ENCODE data around the gene HSF2BP.

Gene HSF2BP

GRCh38 chr21:43648171-43648570 is 11.1 kb downstream of the HSF2BP start:
- no peak for FAIRE-seq

DNA sequence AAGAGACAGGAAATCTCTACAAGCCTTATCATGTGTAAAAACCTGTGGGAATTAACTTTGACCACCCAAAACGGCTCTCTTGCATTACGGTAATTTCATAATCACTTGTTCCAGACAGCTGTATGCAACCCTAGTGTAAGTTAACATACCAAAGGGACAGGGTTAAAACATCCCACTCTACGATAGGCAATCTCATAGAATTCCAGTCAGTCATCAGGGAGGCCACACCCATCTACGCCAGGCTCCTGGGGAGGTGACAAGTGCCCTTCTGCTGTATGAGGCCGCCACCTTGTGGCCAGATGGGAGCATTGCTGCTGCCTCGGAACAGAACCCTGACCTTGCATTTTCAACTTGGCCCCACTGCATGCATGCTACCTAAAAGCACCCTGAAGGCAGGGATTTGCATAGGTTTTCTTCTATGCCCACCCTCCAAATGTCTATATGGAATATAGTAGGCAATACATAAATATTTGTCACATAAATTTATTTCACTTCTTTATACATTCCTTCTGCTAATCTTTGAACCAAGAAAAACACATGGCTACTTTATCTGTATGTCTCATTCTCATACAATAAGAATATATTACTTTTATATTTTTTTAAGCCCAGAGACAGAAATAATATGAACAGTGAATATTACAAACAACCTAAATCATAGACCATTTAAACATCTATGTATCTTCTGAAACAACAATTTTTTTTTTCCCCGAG is 12.6 kb downstream of the HSF2BP start:
- FAIRE-seq: peak; percentile 72

GRCh38 chr21:43645976-43646375 is 13.3 kb downstream of the HSF2BP start:
- FAIRE-seq: no peak

GRCh38 chr21:43645136-43645891 is 14.0 kb downstream of the HSF2BP start:
- FAIRE-seq: peak; percentile 74

DNA sequence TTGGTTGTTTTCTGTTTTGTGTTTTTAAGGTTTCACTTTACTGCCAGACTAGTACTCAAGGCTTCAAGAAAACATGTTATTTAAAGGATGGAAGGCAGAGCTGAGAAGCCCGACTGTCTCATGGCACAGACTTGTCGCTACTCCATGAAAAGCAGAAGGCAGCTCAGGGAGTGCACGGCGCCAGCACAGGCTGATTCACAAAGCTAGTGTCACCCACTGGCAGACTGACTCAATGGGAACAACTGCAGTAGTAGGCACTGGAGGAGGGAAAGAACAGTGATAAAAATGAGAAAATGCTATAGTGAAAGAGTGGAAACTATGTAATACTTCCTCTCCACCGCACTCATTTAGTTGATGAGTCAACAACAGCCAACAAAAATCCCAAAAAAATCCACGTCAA is 14.7 kb downstream of the HSF2BP start:
- FAIRE-seq: no peak

- FAIRE-seq: no peak
Measured at GRCh38 chr21:43644071-43644470, 15.2 kb downstream of the HSF2BP start.

GRCh38 chr21:43643193-43643592 is 16.1 kb downstream of the HSF2BP start:
- FAIRE-seq: no peak

GRCh38 chr21:43640400-43640799 is 18.9 kb downstream of the HSF2BP start:
- no peak for FAIRE-seq

DNA sequence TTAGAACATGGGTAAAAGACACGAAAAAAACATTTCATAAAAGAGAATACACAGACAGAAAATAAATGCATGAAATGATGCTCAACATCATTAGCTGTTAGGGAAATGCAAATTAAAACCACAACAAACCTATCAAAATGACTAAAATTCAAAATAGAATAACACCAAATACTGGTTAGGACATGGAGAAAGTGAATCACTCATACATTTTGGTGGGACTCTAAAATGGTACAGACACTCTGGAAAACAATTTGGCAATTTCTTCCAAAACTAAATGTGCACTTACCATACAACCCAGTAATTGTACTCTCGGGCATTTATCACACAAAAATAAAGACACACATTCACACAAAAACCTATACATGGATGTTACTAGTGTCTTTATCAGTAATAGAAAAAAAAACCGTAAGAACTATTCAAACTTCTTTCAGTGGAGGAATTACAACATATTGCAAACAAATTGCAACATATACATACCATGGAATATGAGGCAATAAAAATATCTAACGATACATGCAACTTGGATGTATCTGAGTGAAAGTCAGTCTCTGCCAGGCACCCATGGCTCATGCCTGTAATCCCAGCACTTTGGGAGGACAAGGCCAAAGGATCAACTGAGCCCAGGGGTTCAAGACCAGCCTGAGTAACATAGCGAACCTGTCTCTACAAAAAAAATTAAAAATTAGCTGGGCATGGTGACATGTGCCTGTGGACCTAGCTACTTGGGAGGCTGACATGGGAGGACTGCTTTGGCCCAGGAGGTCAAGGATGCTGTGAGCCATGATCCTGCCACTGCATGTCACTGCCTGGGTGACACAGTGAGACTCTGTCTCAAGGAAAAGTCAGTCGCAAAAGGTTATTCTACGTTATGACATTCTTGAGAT is 19.6 kb downstream of the HSF2BP start:
- FAIRE-seq: no peak

GRCh38 chr21:43637530-43638158 is 21.6 kb downstream of the HSF2BP start:
- FAIRE-seq: no peak

GRCh38 chr21:43635436-43635835 is 23.9 kb downstream of the HSF2BP start:
- no peak for FAIRE-seq

- no peak for FAIRE-seq
Measured at GRCh38 chr21:43634618-43635017, 24.7 kb downstream of the HSF2BP start.

DNA sequence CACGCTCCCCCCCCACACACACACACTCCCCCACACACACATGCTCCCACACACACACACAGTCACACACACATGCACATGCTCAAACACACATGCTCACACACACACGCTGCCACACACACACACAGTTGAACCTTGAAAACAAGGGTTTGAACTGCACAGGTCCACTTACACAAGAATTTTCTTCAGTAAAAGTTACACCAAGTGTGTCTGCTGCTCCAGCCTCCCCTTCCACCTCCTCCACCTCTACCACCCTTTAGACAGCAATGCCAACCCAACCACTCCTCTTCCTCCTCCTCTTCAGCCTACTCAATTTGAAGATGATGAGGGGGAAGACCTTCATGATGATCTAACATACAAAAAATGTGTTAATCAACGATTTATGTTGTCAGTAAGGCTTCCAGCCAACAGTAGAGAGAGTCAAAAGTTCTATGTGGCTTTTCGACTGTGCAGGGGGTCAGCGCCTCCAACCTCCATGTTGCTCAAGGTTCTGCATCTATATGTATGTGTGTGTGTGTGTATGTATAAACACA is 26.8 kb downstream of the HSF2BP start:
- no peak for FAIRE-seq

GRCh38 chr21:43631411-43632107 is 27.7 kb downstream of the HSF2BP start:
- FAIRE-seq: no peak

GRCh38 chr21:43627527-43627926 is 31.8 kb downstream of the HSF2BP start:
- no peak for FAIRE-seq

DNA sequence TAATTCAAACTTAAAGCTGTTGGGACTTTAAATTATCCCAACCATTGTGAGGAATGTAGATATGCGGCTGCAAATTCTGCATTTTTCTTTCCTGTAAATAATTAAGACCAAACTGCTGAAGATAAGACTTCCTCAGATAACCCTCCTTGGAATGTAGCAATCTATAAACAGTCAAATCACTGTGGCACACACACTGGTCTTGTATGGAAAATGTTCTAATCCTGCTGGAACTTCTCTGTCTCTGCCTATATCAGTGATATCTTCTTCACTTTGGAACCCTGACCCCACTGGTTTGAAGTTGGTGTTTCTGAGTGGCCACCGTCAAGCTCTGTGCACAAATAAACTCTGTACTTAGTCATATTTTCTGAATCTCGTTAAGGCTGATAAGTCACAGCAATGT is 32.9 kb downstream of the HSF2BP start:
- FAIRE-seq: no peak

- FAIRE-seq: no peak
Measured at GRCh38 chr21:43624339-43624738, 34.9 kb downstream of the HSF2BP start.

- FAIRE-seq: no peak
Measured at GRCh38 chr21:43623588-43623987, 35.7 kb downstream of the HSF2BP start.

DNA sequence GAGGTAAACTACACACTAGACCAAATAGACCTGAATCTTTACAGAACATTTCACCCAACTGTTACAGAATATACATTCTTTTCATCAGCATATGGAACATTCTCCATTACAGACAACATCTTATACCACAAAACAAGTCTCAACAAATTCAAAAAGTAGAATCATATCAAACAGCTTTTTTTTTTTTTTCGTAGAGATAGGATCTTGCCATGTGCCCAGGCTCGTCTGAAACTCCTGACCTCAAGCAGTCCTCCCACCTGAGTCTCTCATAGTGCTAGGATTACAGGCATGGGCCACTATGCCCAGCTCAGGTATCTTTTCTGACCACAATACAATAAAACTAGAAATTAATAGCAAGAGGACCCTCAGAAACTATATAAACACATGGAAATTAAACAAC is 36.5 kb downstream of the HSF2BP start:
- FAIRE-seq: no peak

DNA sequence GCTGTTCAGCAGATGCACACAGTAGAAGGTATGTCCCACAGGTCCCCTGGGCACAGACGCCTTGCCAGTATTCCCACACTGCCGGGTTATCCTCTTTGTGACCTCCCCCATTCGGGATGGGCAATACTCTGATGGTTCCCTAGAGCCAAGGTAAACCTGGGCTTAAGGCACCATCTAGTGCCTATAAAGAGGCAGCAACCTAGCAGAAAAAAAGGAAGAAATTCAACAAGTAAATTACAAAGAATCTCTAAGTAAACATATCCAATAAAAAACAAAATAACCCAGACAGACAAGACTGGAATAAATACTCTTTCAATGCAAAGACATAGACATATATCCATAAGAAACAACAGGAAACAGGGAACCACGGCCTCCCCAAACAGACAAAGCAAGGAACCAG is 39.4 kb downstream of the HSF2BP start:
- no peak for FAIRE-seq

GRCh38 chr21:43619344-43619743 is 39.9 kb downstream of the HSF2BP start:
- FAIRE-seq: no peak

DNA sequence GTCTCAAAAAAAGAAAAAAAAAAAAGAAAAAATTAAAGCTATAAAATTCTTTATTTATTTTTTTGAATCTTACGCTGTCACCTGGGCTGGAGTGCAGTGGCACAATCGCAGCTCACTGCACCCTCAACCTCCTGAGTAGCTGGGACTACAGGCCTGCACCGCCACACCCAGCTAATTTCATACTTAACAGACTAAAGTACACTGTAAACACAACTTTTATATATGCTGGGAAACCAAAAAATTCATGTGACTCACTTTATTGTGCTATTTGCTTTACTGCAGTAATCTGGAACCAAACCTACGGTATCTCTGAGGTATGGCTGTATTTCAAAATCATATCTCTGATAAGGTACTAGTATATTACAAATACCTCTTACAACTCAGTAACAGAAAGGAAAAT is 40.3 kb downstream of the HSF2BP start:
- FAIRE-seq: no peak

Data from endometrium (tissue), 2 donors.